ENCODE results near the gene PCDHGA10.
"Not testable (repeated sequence)": the region's sequence is repeated elsewhere in the genome, so short reads cannot be mapped to it uniquely, and the experiment has no call there.

The PCDHGA10 gene

GRCh38 chr5:141393267-141393666, 19.5 kb upstream of the PCDHGA10 start:
- DNase-seq: no peak

- DNase-seq: not testable (repeated sequence)
Observed at GRCh38 chr5:141394401-141395187, 18.2 kb upstream of the PCDHGA10 start.

DNA sequence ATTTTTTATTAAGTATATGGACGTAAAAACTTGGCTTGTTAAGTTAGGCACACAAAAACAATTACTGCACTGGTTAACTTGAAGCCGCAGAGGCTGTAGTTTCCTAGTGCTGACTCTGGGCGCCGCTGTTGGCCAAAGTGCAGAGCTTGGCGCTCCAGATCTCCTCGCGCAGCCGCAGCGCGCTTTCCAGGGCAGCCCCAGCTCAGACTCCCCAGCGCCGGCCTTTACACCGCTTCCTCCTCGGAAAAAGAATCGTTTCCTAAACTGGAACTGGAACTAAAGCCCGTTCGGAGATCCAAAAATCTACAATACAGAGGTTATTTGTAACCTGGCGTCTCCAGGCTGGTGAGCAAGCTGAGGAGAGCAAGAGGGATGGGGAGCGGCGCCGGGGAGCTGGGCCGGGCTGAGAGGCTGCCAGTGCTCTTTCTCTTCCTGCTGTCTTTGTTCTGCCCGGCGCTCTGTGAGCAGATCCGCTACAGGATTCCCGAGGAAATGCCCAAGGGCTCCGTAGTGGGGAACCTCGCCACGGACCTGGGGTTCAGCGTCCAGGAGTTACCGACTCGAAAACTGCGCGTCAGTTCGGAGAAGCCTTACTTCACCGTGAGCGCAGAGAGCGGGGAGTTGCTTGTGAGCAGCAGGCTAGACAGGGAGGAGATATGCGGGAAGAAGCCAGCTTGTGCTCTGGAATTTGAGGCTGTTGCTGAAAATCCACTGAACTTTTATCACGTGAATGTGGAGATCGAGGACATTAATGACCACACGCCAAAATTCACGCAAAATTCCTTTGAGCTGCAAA, 14.8 kb upstream of the PCDHGA10 start, which contains the start of gene PCDHGB5:
Gene PCDHGB5 (plus strand): TSS at position 192 of the 796 bp plus-strand sequence. CDS start 181 bp downstream, at position 373.
- DNase-seq: not testable (repeated sequence)

GRCh38 chr5:141398608-141399007, 14.2 kb upstream of the PCDHGA10 start:
- DNase-seq: no peak

- DNase-seq: no peak
Observed at GRCh38 chr5:141399555-141400258, 13.1 kb upstream of the PCDHGA10 start.

- DNase-seq: no peak
Observed at GRCh38 chr5:141402553-141403243, 10.1 kb upstream of the PCDHGA10 start, which contains the start of gene PCDHGA9. TSS of gene PCDHGA9 (plus strand) at chr5:141402778. CDS start at chr5:141402953, 175 bp downstream.

GRCh38 chr5:141403387-141403786, 9.4 kb upstream of the PCDHGA10 start:
- no peak for DNase-seq

GRCh38 chr5:141407790-141408505, 4.8 kb upstream of the PCDHGA10 start, which contains the start of gene PCDHGB6:
TSS of gene PCDHGB6 (plus strand) at chr5:141408021. CDS start at chr5:141408203, 182 bp downstream.
- not testable (repeated sequence) for DNase-seq

DNA sequence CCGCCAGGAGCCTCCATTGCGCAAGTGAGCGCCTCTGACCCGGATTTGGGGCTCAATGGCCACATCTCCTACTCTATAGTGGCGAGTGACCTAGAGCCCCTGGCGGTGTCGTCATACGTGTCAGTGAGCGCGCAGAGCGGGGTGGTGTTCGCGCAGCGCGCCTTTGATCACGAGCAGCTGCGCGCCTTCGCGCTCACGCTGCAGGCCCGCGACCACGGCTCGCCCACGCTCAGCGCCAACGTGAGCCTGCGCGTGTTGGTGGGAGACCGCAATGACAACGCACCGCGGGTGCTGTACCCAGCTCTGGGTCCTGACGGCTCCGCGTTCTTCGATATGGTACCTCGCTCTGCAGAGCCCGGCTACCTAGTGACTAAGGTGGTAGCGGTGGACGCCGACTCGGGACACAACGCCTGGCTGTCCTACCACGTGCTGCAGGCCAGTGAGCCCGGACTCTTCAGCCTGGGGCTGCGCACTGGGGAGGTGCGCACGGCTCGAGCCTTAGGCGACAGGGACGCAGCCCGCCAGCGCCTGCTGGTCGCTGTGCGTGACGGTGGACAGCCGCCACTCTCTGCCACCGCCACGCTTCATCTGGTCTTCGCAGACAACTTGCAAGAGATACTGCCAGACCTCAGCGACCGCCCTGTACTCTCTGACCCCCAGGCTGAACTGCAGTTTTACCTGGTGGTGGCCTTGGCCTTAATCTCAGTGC, 3.0 kb upstream of the PCDHGA10 start:
- DNase-seq: no peak

- no peak for DNase-seq
Observed at GRCh38 chr5:141411575-141411974, 1.2 kb upstream of the PCDHGA10 start.

- no peak for DNase-seq
Observed at GRCh38 chr5:141413540-141414069, 818 bp downstream of the PCDHGA10 start.

- DNase-seq: not testable (repeated sequence)
Observed at GRCh38 chr5:141414548-141415274, 1.9 kb downstream of the PCDHGA10 start.

GRCh38 chr5:141415275-141415618, 2.5 kb downstream of the PCDHGA10 start:
- DNase-seq: not testable (repeated sequence)

DNA sequence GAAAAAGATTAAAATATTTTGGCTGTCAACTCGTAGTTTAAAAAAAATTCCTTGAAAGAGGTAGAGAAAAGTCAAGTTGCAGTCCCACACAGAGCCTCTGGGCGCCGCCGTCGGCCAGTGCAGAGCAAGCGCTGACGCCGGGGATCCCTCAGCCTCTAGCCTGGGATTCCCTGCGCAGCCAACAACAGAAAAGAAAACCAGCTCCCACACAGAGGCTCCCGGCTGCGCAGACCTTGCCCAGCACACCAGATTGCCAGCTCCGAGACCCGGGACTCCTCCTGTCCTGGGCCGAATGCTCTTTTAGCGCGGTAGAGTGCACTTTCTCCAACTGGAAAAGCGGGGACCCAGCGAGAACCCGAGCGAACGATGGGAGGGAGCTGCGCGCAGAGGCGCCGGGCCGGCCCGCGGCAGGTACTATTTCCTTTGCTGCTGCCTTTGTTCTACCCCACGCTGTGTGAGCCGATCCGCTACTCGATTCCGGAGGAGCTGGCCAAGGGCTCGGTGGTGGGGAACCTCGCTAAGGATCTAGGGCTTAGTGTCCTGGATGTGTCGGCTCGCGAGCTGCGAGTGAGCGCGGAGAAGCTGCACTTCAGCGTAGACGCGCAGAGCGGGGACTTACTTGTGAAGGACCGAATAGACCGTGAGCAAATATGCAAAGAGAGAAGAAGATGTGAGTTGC, 4.8 kb downstream of the PCDHGA10 start, which contains the start of gene PCDHGB7:
Gene PCDHGB7 (plus strand): TSS at position 184 of the 679 bp plus-strand sequence. CDS start 183 bp downstream, at position 367.
- not testable (repeated sequence) for DNase-seq

GRCh38 chr5:141419074-141419880, 6.5 kb downstream of the PCDHGA10 start:
- no peak for DNase-seq

DNA sequence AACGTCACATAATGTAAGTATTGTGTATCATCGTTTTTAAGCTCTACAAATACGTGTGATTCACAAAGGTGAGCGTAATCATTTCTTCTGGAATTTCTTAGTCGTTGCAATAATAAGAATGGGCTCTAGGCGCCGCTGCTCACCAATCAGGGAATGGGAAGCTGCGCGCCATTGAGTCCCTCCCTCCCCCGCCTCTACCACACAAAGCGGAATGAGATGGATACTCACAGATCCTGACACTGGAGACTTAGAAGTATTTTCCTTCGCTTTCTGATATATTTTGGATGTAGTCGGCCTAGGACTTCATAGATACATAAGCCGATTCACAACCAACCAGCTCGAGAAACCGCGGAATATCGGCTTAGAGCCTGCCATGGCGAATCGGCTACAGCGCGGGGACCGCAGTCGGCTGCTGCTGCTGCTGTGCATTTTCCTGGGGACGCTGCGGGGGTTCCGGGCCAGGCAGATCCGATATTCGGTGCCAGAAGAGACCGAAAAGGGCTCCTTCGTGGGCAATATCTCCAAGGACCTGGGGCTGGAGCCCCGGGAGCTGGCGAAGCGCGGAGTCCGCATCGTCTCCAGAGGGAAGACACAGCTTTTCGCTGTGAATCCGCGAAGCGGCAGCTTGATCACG, 8.2 kb downstream of the PCDHGA10 start, which contains the start of gene PCDHGA11:
Gene PCDHGA11 (plus strand): TSS at position 197 of the 634 bp plus-strand sequence. CDS start 177 bp downstream, at position 374.
- no peak for DNase-seq

GRCh38 chr5:141421489-141421855, 8.7 kb downstream of the PCDHGA10 start:
- DNase-seq: no peak
